ENCODE data around the gene NACC2.

Gene NACC2

DNA sequence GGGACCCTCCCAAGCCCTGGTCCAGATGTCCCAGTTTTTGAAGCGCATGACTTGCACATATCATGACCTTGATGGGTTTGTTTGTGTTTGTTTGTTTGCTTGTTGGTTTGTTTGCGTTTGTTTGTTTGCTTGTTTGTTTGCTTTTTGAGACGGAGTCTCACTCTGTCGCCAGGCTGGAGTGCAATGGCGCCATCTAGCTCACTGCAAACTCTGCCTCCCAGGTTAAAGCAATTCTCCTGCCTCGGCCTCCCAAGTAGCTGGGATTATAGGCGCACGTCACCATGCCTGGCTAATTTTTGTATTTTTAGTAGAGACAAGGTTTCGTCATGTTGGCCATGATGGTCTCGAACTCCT lies 120.9 kb downstream of the NACC2 start:
- TF ChIP-seq CTCF (IDR thresholded peaks at IDR 0.05; ENCODE audit: low read depth, low read length, missing control alignments): peak; percentile 7
- DNase-seq (ENCODE audit: extremely low read depth, low read depth): no peak
- H3K4me3 ChIP-seq (replicated peaks; ENCODE audit: low read depth, low read length): no peak overlapping the region

- DNase-seq (ENCODE audit: extremely low read depth, low read depth): no peak
- TF ChIP-seq CTCF (IDR thresholded peaks at IDR 0.05; ENCODE audit: low read depth, low read length, missing control alignments): no peak
- no peak overlapping the region for H3K4me3 ChIP-seq (replicated peaks; ENCODE audit: low read depth, low read length)
Observed at GRCh38 chr9:135973277-135974219, 121.5 kb downstream of the NACC2 start.

DNA sequence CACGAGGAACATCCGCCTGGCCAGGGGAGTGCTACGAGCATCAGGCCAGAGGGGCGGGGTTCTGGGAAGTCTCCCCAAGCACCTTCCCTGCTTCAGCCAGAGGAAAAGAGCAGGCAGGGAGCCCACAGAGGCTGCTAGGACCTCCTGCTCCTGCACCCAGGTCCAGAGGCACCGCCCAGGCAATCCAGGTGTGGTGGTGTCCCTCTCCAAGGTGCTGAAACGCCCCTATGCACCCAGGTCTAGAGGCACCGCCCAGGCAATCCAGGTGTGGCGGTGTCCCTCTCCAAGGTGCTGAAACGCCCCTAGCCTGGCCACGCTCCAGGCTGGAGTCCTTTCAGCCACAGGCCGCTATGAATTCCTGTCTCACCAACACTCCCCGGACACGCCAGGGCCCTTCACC lies 123.2 kb downstream of the NACC2 start:
- no peak for TF ChIP-seq CTCF (IDR thresholded peaks at IDR 0.05; ENCODE audit: low read depth, low read length, missing control alignments)
- no peak overlapping the region for H3K4me3 ChIP-seq (replicated peaks; ENCODE audit: low read depth, low read length)
- DNase-seq (ENCODE audit: extremely low read depth, low read depth): no peak

GRCh38 chr9:135971111-135971766 lies 123.8 kb downstream of the NACC2 start:
- TF ChIP-seq CTCF (IDR thresholded peaks at IDR 0.05; ENCODE audit: low read depth, low read length, missing control alignments): no peak
- no peak for DNase-seq (ENCODE audit: extremely low read depth, low read depth)
- no peak overlapping the region for H3K4me3 ChIP-seq (replicated peaks; ENCODE audit: low read depth, low read length)

DNA sequence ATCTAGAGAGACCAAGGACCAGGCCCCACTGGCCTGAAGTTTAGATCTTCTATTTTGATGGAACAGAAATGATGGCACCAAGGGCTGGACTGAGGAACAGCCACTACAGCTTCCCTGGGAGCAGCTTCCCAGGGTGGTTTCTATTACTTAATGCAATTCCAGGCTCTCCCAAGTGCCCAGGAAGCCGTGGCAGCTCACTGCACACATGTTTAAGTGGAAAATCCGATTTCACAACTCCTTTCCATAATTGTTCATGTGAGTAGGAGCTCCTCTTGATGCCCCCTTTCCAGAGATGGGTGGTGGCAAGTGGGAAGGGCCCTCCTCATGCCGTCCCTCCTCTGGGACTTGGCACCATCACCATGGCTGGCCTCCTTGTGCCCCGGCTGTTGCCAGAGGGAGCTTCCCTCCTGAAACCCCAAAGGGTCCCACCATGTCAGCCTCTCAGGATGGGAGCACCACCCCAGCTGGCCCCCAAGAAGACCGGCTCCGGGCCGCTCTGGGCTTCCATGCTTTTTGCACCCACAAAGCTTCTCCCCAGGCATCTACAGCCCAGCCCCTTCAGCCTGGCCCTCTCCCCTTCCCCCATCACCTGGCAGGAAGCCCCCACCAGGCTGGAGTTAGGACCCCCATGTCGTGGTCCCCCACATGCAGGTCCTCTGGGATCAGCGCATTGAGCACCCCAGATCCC lies 124.8 kb downstream of the NACC2 start:
- no peak for TF ChIP-seq CTCF (IDR thresholded peaks at IDR 0.05; ENCODE audit: low read depth, low read length, missing control alignments)
- no peak for DNase-seq (ENCODE audit: extremely low read depth, low read depth)
- no peak overlapping the region for H3K4me3 ChIP-seq (replicated peaks; ENCODE audit: low read depth, low read length)

DNA sequence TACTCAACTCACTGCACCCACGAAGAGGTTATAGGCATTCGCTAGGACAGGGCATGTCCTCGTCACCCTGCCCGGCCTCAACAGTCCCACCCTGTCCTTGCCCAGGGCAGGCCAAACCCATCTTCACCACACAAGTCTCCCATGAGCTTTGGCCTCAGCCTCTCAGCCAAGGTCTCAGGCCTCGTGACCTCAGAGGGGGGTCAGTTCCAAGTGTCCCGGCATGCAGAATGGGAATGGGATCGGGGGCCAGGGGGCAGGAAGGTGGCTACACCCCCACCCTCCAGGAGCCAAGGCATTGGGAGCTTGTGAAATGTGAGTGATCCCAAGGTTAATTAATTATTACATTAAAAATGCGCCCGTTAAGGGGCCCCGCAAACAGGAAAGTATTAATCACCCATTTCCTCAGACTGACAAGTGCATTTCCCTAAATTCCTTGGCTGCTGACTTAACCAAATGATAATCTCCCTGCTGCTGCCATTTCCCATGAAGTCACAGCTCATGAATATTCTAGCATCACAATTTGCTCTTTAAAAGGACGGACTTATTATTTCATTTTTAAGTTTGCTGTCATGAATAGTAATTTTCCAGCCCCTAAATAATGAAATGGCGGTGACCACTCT lies 125.9 kb downstream of the NACC2 start:
- TF ChIP-seq CTCF (IDR thresholded peaks at IDR 0.05; ENCODE audit: low read depth, low read length, missing control alignments): no peak
- H3K4me3 ChIP-seq (replicated peaks; ENCODE audit: low read depth, low read length): no peak overlapping the region

More for the DNA sequence above, 125.9 kb downstream of the NACC2 start:
- DNase-seq (ENCODE audit: extremely low read depth, low read depth): no peak
